Activated CD8-positive, alpha-beta memory T cell treated with anti-CD3 and anti-CD28 coated beads for 24 hours (primary cell): ENCODE measurements around the gene GALNT9.
"Not testable (repeated sequence)": the region's sequence is repeated elsewhere in the genome, so short reads cannot be mapped to it uniquely, and the experiment has no call there.

Source experiments
- DNase-seq: peaks from one replicate; pipeline ENCODE4 v3.0.0-alpha.2; 2020

Gene GALNT9

DNA sequence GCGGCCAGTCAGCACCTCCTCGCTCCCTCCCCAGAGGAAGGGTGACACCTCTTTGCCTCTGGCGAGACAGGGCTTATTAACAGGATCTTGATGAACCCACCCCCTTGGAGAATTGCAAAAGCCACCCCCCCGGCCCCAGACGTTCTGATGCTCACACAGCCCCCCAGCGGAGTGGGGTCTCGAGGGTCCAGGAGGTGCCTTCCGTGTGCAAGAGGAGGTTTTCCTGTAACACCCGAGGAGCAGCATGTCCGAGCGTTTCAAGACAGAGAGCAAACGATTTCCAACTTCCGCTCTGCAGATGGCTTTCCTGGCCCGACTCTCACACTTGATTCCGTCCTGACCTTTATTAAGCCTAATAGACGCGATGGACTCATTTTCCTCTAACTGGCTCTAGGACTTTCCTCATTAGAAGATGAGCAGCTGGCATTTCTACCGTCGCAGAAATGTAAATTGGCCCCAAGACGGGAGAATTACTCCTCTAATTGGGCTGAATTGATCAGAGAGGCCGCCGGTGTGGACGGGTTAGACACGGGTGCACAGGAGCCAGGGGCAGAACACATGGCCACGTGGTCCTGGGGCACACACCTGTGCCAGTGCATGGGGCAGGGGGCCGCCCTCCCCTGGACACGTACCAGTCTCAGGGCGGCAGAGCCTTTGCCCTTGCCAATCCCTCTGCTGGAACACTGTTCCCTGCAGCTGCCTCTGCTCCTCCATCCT is 100.8 kb downstream of the GALNT9 start:
- no peak for DNase-seq

DNA sequence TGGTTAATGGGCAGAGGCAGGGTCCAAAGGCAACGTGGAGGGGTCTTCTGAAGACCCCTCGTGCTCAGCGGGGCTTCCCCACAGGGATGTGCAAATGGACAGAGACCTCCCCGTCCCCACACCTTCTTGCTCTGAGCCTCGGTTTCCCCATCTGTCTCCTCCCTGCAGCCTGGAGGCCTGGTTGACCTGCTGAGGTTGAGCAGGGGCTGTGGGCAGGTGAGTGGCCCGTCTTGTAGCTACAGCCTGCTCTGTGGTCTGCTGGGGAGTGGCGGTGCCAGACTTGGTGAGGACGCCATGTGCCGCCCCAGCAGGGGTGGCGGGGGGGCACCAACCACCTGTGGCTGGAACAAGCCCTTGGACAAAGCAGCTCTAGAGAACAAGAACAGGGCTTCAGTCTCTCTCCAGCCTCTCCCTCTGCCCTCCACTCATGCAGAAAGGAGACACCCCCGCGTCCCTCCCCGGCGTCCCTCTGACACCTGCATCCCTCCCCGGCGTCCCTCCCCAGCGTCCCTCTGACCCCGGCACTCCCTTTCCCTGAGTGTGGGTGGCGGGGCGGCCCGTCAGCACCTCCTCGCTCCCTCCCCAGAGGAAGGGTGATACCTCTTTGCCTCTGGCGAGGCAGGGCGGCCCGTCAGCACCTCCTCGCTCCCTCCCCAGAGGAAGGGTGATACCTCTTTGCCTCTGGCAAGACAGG is 101.5 kb downstream of the GALNT9 start:
- DNase-seq: no peak

DNA sequence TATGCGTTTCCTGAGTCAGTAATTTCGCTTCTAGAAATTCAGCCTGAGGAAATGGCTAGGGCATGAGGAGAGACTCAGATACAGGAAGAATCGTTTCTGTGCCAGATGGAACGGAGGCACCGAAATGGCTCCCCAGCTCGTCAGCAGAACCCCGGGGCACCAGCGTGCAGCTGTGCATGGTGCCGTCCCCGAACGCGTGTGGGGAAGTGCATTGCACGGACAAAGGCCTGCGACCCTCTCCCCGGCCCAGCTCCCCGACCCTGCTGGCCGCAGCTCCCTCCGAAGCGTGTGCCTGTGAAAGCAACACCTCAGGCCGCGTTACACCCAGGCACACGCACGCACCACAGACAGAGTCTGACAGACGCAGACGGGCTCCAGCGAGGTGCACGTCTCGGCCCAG is 102.3 kb downstream of the GALNT9 start:
- DNase-seq: no peak

DNA sequence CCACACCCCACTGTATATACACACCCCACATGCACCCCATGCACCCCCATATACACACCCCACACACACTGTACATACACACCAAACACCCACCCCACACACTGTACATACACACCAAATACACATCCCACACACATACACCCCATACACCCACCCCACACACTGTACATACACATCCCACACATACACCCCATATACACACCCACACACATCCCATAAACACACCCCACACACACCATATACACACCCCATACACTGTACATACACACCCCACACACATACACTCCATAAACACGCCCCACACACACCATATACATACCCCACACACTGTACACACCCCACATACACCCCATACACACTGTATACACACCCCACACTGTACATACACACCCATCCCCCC is 102.8 kb downstream of the GALNT9 start:
- no peak for DNase-seq

DNA sequence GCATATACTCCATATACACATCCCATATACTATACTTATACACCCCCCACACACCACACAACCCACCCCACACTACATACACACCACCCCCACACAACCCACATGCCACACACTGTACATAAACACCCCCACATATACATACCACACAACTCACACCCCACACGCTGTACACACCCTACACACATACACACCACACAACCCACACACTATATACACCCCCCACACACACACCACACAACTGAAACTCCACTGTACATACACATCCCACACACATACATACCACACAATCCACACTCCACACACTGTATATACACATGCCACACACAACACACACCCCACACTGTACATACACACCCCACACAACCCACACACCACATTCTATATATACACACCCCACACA is 104.2 kb downstream of the GALNT9 start:
- no peak for DNase-seq

DNA sequence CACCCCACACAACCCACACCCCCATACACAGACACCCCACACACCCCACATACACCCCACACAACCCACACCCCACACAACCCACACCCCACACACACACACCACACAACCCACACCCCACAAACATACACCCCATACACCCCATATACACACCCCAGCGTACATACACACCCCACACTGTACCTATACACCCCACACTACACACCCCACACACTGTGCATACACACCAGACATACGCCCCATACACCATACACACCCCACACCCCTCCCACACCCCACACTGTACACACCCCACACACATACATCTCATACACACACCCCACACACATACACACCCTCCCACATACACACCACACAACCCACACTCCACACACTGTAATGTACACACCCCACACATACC is 104.9 kb downstream of the GALNT9 start:
- no peak for DNase-seq

DNA sequence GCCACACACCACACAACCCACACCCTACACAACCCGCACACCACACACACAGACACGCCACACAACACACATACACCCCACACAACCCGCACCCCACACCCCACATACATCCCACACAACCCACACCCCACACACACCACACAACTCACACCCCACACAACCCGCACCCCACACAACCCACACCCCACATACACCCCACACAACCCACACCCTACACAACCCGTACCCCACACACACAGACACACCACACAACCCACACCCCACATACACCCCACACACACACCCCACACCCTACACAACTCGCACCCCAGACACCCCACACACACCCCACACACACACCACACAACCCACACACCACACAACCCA is 106.6 kb downstream of the GALNT9 start:
- DNase-seq: no peak

DNA sequence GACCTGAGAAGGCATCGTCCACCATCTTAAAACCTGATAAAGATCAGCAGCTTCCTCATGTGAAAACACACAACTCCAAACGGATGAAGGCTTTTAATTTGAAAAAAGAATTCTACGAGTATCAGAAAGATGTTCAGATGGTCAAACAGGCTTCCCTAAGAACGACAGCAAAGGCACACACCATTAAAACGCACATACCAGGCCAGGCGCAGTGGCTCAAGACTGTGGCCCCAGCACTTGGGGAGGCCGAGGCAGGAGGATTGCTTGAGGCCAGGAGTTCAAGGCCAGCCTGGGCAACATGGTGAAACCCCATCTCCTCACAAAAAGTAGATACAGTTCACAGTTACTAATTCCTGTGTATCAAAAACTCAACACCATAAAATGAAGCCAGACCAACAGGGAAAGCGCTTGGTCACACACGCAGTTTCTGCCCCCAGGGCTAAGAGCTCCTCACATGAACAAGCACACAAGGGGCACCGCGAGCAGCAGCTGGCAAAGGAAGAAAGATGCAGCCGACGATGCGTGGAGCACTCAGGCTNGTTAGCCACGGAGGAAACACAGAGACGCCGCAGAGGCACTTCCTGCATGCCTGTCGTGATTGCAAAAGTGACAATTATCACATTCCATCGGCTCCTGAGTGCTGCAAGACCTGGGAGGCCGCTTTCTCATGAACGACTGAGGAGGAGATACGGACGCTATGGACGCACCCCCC is 107.1 kb downstream of the GALNT9 start:
- DNase-seq: peak; percentile 61

DNA sequence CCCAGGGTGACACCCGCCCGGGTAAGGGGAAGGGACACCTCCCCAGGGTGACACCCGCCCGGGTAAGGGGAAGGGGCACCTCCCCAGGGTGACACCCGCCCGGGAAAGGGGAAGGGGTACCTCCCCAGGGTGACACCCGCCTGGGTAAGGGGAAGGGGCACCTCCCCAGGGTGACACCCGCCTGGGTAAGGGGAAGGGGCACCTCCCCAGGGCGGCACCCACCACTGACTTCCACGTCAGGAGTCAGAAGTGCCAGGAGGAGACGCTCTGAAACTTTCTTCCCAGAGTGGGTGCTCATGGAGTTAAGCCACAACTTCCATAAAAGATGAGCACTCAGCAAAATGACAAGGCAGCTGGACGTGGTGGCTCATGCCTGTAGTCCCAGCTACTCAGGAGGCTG is 109.6 kb downstream of the GALNT9 start:
- DNase-seq: not testable (repeated sequence)

DNA sequence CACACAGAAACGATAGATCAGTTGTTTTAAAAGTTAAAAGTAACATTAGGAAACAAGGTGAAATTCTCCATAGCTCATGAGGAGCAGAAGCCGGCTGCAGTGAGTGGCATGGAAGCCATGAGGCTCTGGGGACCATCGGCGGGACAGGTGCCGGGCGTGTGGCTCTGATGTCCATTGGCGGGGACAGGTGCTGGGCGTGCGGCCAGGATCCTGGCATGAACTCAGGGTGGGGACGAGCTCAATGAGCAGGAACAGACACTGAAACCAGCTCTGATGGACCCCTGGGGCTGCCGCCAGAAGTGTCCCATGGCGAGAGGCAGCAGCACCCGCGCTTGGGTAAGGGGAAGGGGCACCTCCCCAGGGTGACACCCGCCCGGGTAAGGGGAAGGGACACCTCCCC is 110.1 kb downstream of the GALNT9 start:
- no peak for DNase-seq

DNA sequence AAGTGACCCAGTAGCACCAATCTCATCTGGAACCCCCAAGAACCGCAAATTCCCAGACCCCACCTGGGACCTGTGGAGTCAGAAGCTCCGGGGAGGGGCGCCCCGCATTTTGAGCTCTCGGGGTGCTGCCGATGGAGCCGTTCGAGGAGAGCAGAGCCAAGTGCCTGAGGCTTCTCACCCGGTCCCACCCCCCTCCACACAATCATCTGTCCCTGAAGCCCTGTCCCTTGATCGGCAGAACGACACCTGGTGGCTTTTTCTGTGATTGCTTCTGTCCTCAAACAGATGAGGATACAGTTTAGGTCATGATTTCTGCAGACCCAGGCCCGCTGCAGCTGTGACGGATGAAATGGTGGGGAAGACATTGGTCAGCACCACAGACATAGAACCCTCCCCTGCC is 110.5 kb downstream of the GALNT9 start:
- DNase-seq: no peak

DNA sequence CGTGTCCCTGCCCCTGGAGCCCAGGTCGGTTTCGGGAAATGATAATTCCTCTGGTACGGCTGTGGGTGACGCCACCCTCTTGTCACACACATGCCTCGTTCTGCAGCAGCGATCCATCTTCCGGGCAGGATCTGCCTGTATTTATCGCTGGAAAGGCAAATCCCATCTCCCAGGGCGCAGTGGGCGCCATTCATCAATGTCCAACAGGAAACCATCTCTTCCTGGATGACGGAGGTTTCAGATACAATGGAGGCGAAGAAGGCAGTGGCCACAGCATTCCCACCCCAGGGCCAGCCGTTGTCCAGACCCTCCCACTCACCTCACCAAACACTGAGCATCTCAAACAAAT is 110.9 kb downstream of the GALNT9 start:
- no peak for DNase-seq

DNA sequence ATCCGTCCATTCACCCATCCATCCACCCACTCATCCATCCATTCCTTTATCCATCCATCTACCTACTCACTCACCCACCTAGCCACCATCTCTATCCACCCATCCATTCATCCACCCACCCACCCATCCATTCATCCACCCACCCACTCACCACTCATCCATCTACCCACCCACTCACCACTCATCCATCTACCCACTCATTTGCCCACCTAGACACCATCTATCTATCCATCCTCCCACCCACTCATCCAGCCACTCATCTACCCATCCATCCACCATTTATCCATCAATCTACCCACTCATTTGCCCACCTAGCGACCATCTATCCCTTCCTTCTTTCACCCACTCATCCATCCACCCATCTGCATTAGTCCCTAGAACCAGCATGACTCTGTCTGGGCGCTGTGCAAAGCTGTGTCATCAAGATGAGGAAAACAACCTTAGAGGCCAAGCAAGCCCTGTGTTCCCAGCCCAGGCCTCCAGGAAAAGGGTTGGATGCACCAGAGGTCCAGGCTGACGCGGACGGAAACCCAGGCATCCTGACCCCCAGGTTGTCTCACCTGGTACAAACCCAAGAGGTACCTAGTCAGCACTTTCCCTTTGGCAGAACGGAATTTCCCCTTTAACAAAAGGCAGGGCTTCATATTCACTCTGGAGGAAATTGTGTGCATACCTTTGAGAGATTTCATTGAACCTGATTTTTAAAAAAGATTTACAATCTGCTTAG is 111.4 kb downstream of the GALNT9 start:
- no peak for DNase-seq

DNA sequence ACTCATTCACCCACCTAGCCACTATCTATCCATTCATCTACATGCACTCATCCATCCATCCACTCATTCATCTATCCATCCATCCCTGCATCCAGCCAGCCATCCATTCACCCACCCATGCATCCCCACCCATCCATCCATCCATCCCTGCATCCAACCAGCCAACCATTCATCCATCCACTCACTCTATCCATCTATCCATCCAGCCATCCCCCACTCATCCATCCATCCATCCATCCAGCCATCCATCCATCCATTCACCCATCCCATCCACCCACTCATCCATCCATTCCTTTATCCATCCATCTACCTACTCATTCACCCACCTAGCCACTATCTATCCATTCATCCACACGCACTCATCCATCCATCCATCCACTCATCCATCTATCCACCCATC is 112.0 kb downstream of the GALNT9 start:
- DNase-seq: no peak

DNA sequence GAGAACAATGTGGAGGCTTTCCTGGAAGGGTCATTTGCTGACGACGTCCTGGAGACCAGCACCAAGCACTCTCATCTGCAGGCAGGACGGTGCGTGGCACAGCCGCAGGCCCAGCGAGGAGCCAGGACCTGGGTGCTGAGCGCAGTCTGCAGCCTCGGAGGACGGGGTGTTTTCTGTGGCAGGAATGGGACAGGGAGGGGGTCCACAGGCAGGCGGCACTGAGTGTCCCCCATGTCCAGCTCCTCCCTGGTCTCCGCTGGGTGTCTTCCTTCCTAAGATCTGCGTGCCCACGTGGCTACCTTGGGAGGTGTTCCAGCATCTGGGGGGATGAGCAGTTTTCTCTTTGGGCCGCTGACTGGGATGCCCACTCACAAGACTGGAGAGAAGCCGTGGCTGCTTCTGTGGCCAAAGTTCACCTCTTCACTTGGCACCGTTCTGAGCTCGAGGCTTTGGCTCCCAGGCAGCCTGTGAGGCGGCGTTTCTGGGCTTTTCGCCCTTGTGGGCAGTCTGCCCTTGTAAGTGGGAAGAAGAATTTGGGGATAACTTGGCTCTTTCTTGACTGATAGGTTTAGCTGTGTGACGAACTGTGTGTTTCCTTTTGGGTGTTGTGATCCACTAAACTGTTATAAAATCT is 112.9 kb downstream of the GALNT9 start:
- no peak for DNase-seq

DNA sequence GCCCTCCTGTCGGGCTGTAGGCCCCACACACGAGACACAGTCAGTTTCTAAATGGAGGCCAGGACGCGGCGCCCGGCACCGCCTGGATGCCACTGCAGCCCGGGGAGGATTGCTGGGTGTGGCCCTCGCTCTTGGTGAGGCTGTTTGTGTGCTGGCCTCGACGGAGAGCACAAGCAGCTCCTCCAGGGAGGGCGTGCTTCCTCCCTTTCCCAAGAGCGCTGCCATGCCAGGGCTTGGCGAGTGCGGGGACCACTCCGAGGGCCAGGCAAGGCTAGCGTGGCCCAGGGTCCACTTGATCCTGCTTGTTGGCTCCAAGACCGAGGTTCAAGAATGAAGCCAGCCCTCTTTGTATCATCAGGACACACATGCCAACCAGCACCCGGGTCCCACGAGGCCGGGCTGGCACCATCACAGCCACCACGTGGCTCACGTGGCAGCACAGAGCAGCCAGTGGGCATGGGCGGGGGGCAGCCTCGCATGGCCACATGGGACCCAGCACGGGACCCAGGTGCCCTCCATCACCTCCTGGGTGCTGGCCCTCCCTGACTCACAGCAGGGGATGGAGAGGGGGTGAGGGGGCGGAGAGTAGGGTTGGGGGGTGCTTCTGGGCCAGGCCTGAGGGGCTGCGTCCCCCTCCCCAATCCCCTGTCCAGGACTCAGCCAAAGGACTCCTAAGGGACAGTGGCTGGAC is 113.9 kb downstream of the GALNT9 start:
- no peak for DNase-seq

DNA sequence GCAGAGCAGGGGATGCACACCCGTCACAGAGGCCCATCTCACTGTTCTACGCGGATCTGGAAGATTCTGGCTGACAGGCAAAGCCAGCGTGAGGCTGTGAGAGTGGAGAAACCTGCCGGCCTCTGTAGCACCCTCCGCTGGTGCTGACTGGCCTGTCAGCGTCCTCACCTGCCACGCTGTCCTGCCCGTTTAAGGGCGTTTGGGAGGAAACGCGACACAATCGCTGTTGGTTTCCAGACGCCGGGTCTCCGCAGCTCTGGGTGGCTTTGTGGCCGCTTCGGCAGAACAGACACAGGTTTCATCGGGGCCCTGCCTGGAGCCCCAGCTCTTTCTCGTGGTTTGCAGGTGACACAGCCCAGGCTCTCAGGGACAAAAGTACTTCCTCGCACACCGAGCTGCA is 114.5 kb downstream of the GALNT9 start:
- no peak for DNase-seq

DNA sequence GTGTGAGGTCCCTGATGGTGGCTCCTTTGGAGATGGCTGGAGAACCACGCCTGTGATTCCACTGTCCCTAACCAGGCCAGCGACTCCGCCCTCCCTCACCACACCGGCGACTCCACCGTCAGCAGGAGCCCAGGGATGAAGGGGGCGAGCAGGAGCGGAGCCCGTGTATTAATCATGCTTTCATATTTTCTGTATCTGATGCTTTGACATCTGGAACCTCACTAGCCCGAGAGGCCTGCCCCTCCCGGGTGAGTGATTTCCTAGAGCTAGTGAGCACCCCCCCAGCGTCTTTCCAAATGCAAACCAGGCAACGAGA is 115.3 kb downstream of the GALNT9 start:
- DNase-seq: no peak

DNA sequence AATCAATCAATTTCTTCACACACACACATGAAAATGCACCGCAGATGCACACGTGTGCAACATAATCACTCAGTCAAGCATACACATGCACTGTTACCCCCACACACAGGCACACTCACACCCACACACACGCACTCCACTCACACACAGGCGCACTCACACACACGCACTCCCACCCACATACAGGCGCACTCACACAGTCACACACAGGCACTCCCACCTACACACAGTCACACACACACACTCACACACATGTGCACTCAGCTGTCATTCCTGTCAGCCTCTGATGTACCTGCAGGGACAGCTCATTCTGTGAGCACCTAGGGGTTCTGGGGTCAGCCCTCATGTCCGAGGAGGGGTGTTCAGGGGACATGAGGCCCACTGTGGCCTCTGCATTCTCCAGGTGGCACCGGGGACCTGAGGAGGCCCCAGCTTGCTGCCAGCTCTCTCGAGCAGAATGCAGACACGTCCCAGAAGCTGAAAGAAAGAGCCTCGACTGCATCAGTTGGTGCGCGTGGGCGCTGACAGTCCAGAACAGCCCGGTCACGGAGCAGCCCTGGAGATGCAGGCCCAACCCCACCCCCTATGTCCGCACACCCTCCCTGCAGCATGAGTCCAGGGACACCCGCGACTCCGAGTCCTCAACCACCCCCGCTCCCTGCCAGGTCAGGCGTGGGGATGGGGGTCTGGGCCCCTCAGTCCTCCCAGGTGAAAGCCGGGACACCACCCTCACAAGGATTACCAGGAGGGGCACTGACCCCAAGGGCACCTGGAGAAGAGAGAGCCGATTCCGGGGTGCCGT is 115.8 kb downstream of the GALNT9 start:
- DNase-seq: no peak

DNA sequence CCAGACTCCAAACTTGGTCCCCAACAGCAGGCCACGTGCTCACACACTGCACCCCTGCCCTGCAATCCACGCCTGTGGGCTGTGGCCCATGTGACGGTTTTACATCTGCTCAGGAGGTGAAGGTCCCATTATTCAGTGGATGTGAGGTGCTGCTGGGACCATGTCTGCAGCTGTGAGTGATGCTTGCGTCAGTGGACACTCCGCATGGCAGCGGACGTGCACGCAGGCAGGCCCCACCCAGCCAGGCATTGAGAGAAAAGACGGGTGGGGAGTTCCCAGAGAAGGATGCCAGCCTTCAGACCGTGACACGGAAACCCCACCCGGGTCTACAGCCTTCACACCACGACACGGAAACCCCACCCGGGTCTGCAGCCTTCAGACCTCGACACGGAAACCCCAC is 117.6 kb downstream of the GALNT9 start:
- no peak for DNase-seq

DNA sequence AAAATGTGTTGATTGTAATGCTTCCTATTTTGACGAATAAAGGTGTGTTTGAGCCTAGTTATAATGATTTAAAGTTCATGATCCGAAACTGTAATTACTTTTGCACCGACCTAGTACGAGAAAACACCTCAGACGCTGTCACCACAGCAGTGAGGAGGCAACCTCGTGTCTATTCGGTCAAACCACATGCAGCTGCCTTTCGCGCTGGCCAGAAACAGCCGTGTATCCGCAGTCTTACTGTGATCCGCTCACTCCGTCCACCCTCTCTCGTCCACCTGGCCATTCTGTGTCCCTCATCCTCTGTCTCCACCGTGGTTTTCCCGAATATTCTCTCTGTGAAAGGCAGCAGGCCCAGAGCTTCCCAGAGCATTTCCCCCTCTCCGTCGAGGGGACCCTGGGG is 118.1 kb downstream of the GALNT9 start:
- no peak for DNase-seq
